HG03354 (cell line): ENCODE results near the gene FMNL2.

Source experiments
- ATAC-seq: cut with Tn5 transposase; IDR thresholded peaks from one replicate; pipeline ENCODE4 v1.9.1; 2021; ENCODE audit warnings: mild to moderate bottlenecking; ENCODE audit not compliant: unreplicated experiment, poor library complexity, severe bottlenecking

The FMNL2 gene

GRCh38 chr2:152437276-152438108 is 102.5 kb downstream of the FMNL2 start:
- ATAC-seq, result no peak

- no peak for ATAC-seq
Measured at GRCh38 chr2:152440049-152440448, 105.1 kb downstream of the FMNL2 start.

GRCh38 chr2:152440460-152440859 is 105.5 kb downstream of the FMNL2 start:
- ATAC-seq, result no peak

GRCh38 chr2:152441961-152442360 is 107.0 kb downstream of the FMNL2 start:
- ATAC-seq, result no peak

GRCh38 chr2:152443771-152444170 is 108.8 kb downstream of the FMNL2 start:
- ATAC-seq, result no peak

GRCh38 chr2:152444448-152444847 is 109.5 kb downstream of the FMNL2 start:
- no peak for ATAC-seq

GRCh38 chr2:152445375-152445774 is 110.4 kb downstream of the FMNL2 start:
- no peak for ATAC-seq

- no peak for ATAC-seq
Measured at GRCh38 chr2:152445791-152446201, 110.8 kb downstream of the FMNL2 start.

GRCh38 chr2:152446213-152446612 is 111.2 kb downstream of the FMNL2 start:
- no peak for ATAC-seq

- no peak for ATAC-seq
Measured at GRCh38 chr2:152447897-152448296, 112.9 kb downstream of the FMNL2 start.

- no peak for ATAC-seq
Measured at GRCh38 chr2:152448606-152449005, 113.6 kb downstream of the FMNL2 start.

- no peak for ATAC-seq
Measured at GRCh38 chr2:152449578-152449977, 114.6 kb downstream of the FMNL2 start.

GRCh38 chr2:152450176-152450575 is 115.2 kb downstream of the FMNL2 start:
- no peak for ATAC-seq

GRCh38 chr2:152452256-152452973 is 117.4 kb downstream of the FMNL2 start:
- no peak for ATAC-seq

GRCh38 chr2:152453129-152453911 is 118.3 kb downstream of the FMNL2 start:
- ATAC-seq, result no peak

- no peak for ATAC-seq
Measured at GRCh38 chr2:152454371-152454770, 119.4 kb downstream of the FMNL2 start.

- ATAC-seq, result no peak
Measured at GRCh38 chr2:152454960-152455359, 120.0 kb downstream of the FMNL2 start.

- ATAC-seq, result no peak
Measured at GRCh38 chr2:152455738-152456137, 120.8 kb downstream of the FMNL2 start.

- no peak for ATAC-seq
Measured at GRCh38 chr2:152456262-152456661, 121.3 kb downstream of the FMNL2 start.

GRCh38 chr2:152458441-152458940 is 123.5 kb downstream of the FMNL2 start:
- ATAC-seq, result no peak
